PFSK-1 (cell line): ENCODE measurements around the gene ARHGAP18.

Source experiments
- FOXP2 ChIP-seq: optimal IDR thresholded peaks from 2 replicates; pipeline ENCODE3; 2011; ENCODE audit warnings: borderline replicate concordance, control low read depth, inconsistent platforms; ENCODE audit not compliant: insufficient read depth; ENCODE audit errors: extremely low read length, extremely low read depth
- POLR2AphosphoS5 ChIP-seq: IDR thresholded peaks from 2 replicates; pipeline ENCODE4 v1.6.1; 2012; ENCODE audit warnings: low read depth, mild to moderate bottlenecking, control low read depth, low read length, moderate library complexity
- SIN3A ChIP-seq: IDR thresholded peaks from 2 replicates; pipeline ENCODE4 v1.6.1; 2012; ENCODE audit warnings: mild to moderate bottlenecking, low read length, moderate library complexity, borderline replicate concordance; ENCODE audit not compliant: insufficient read depth
- TAF1 ChIP-seq: IDR thresholded peaks from 2 replicates; pipeline ENCODE4 v1.6.1; 2012; ENCODE audit warnings: low read length, control low read depth, borderline replicate concordance; ENCODE audit not compliant: insufficient read depth
- TF ChIP-seq, protein P1 (sequence below), 2 experiments: IDR thresholded peaks; 2 replicates each; pipeline versions ENCODE4 v1.6.1 to v1.8.0; 2011 to 2012; ENCODE audit warnings: low read depth in 2 of 2, low read length in 2 of 2, control low read depth in 1 of 2, inconsistent platforms in 1 of 2, mild to moderate bottlenecking in 1 of 2, moderate library complexity in 1 of 2; ENCODE audit not compliant: insufficient read depth in 1 of 2

The ARHGAP18 gene

DNA sequence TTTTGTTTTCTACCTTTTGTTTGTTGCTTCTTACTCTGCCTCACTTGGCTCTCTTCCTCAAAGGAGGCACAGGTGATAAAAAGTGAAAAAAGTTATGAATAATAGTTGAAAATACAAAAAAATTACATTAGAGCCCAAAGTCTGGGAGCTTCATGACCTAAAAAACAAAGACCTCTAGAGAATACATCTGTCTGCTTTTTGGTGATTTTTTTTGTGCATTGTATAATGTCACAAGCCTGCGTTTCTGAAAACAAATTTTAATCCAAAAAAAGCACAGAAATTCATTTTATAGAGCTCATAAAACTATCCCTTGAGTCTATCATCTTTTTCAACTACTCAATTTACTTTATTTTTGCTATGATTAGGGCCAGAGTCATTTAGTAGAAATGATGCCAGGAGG is 41.4 kb upstream of the ARHGAP18 start:
- TF ChIP-seq SIN3A (no peak), POLR2AphosphoS5 (no peak)

DNA sequence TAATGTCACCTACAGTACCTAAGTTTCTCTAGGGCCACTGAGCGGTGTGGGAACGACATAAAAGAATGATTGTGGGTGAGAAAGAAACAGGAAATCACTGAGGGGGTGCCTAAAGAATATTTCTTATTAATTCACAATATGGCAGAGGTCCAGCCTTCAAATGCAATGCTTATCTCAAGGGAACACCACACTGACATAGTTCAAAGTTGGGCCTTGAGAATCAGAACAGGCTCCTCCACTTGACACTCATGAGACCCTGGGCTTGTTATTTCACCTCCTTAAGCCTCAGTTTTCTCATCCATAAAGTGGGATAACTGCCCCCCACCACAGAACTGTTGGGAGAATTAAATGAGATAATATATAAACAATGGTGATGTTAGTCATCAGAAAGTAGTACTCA is 40.4 kb upstream of the ARHGAP18 start:
- TF ChIP-seq SIN3A: no peak
- TF ChIP-seq POLR2AphosphoS5: no peak
- TF ChIP-seq, protein P1, sequence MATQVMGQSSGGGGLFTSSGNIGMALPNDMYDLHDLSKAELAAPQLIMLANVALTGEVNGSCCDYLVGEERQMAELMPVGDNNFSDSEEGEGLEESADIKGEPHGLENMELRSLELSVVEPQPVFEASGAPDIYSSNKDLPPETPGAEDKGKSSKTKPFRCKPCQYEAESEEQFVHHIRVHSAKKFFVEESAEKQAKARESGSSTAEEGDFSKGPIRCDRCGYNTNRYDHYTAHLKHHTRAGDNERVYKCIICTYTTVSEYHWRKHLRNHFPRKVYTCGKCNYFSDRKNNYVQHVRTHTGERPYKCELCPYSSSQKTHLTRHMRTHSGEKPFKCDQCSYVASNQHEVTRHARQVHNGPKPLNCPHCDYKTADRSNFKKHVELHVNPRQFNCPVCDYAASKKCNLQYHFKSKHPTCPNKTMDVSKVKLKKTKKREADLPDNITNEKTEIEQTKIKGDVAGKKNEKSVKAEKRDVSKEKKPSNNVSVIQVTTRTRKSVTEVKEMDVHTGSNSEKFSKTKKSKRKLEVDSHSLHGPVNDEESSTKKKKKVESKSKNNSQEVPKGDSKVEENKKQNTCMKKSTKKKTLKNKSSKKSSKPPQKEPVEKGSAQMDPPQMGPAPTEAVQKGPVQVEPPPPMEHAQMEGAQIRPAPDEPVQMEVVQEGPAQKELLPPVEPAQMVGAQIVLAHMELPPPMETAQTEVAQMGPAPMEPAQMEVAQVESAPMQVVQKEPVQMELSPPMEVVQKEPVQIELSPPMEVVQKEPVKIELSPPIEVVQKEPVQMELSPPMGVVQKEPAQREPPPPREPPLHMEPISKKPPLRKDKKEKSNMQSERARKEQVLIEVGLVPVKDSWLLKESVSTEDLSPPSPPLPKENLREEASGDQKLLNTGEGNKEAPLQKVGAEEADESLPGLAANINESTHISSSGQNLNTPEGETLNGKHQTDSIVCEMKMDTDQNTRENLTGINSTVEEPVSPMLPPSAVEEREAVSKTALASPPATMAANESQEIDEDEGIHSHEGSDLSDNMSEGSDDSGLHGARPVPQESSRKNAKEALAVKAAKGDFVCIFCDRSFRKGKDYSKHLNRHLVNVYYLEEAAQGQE (IDR thresholded peaks at IDR 0.05; ENCODE audit: insufficient read depth in 1 of 2, low read depth in 2 of 2, low read length in 2 of 2): no peak
- no peak for TF ChIP-seq FOXP2
- TF ChIP-seq TAF1: no peak

DNA sequence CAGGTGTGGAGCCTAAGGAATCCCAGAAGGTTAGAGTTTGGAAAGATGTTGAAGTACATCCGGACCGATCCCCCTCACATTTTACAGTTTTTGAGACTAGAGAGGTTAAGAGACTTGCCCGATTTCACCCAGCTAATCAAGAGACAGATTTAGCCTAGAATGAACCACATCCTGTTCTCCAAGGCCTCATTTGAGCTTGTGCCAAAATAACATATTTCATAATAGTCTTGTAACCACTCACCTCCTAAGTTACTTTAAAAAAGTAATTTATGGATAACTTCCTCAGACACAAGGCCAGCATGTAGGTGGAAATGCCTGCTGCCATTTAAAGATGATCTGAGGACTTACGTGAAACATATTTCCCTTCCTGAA is 39.8 kb upstream of the ARHGAP18 start:
- TF ChIP-seq SIN3A (no peak), TAF1 (no peak), POLR2AphosphoS5 (no peak), FOXP2 (no peak)
- TF ChIP-seq, protein P1 (IDR thresholded peaks at IDR 0.05; ENCODE audit: insufficient read depth in 1 of 2, low read depth in 2 of 2, low read length in 2 of 2): no peak

DNA sequence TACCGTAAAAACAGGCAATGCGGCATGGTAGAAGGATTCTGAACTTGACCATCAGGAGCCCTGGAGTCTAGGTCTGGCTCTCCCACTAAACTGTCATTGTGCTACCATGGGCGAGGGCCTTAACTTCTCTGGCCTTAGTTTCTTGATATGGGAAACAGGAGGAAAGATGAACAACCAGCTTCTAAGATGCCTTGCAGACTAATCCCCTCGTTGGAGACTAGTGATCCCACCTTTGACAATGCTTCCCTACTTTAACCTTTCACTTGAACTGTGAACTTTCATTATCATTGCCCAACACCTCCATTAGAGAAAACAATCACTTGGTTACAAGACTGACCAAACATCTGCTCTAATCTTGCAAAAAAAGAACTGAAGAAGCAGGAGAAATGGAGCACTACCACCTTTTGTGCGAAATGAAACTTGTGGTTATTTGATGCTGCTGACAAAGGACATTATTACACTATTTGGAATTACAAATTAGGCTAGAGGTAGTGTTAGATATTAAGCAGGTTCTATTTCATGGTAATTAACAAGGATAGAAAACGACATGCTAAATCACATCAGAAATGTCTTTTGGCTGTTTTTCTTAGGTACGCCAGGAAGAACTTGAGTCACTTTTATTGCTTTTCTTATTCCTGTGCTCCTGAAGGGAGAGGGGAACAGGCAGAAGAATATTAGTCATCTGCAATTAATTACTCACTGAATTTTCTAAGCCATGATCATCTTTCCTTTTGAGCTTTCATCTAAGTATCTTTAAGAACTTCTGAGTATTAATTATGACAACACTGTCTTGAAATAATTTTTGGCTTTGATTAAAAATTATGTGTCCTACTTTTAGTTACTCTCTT is 39.1 kb upstream of the ARHGAP18 start:
- TF ChIP-seq FOXP2 (no peak), TAF1 (no peak), SIN3A (no peak), POLR2AphosphoS5 (no peak)
- TF ChIP-seq, protein P1 (IDR thresholded peaks at IDR 0.05; ENCODE audit: insufficient read depth in 1 of 2, low read depth in 2 of 2, low read length in 2 of 2): no peak

- TF ChIP-seq TAF1: 0 out of 2 replicates have a peak, but pooled peaks have one; percentile 15
- TF ChIP-seq POLR2AphosphoS5: no peak
- no peak for TF ChIP-seq SIN3A
Measured at GRCh38 chr6:129748212-129748900, 38.4 kb upstream of the ARHGAP18 start.

DNA sequence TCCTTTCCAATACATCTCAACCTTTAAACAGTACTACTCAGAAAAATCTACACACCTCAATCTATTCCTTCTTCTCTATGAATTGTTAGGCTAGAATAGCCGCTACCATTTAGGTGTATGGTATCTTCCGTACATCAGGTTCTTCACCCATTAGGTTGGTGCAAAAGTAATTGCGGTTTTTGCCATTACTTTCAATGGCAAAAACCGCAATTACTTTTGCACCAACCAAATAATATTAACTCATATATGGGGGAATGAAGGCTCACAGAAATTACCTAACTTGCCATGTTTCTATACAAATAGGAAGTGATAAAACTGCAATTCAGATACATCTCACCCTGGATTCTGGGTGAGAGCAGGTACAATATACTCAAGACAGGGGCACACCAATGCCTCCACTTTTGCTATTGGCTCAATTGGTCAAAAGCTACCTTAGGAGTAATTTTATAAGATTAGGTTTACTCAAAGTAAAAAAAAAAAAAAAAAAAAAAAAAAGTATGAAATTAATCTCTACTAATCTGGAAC is 37.7 kb upstream of the ARHGAP18 start:
- TF ChIP-seq FOXP2 (no peak), POLR2AphosphoS5 (no peak), SIN3A (no peak), TAF1 (no peak)
- TF ChIP-seq, protein P1 (IDR thresholded peaks at IDR 0.05; ENCODE audit: insufficient read depth in 1 of 2, low read depth in 2 of 2, low read length in 2 of 2): no peak
